H1 (cell line): Measurements from ENCODE around the gene STT3B. TPM values are rescaled to one million over a fixed set of nuclear protein-coding genes. Genes with fewer than 3 reads are reported as not detected.

Source experiments
- CHD7 ChIP-seq: fragments of 300-600 bp; sonication (generic); IDR thresholded peaks from 2 replicates; pipeline ENCODE4 v1.7.1; 2012; ENCODE audit warnings: low read length, moderate library complexity, mild to moderate bottlenecking, inconsistent platforms; ENCODE audit not compliant: insufficient replicate concordance
- GABPA ChIP-seq: IDR thresholded peaks from 2 replicates; pipeline ENCODE4 v1.6.1; 2011; ENCODE audit warnings: mild to moderate bottlenecking, low read length, moderate library complexity, borderline replicate concordance; ENCODE audit not compliant: insufficient read depth
- PHF8 ChIP-seq: fragments of 200-600 bp; sonication (generic); conservative IDR thresholded peaks from 2 replicates; pipeline ENCODE4 v1.7.1; 2012; ENCODE audit warnings: low read depth, mild to moderate bottlenecking, inconsistent platforms, low read length, moderate library complexity
- SIX5 ChIP-seq: IDR thresholded peaks from 2 replicates; pipeline ENCODE4 v1.6.1; 2011; ENCODE audit warnings: mild to moderate bottlenecking, low read depth, low read length
- polyA plus RNA-seq, 7 experiments: library from polyadenylated mRNA; depleted of rRNA in 3 of 7; stranded (reverse) in 5 of 7; unstranded in 2 of 7; fragments of >200 nt in 5 of 7; fragments of 200-250 nt in 2 of 7; gene quantifications; 1 replicate in 5 of 7; 2 replicates in 1 of 7; 4 replicates in 1 of 7; pipeline versions ENCODE4 v1.2.1 to v1.2.3, GENCODE V29; 2011 to 2013; ENCODE audit warnings: missing spikeins in 2 of 7, mixed read lengths in 2 of 7
- total RNA-seq: library from RNA; stranded (reverse); fragmentation: NEBNext Ultra II Directional; extraction: Animal tissue kit (Norgen Biotek cat#: 25700); gene quantifications from 2 replicates; pipeline ENCODE4 v1.2.1, GENCODE V29; 2021

Gene STT3B
- total and polyA plus RNA-seq, 2 of the 8 experiments (the other 6 are each of a cell fraction or from before 2014, with no cell fraction given): 43.5 to 134 TPM

DNA sequence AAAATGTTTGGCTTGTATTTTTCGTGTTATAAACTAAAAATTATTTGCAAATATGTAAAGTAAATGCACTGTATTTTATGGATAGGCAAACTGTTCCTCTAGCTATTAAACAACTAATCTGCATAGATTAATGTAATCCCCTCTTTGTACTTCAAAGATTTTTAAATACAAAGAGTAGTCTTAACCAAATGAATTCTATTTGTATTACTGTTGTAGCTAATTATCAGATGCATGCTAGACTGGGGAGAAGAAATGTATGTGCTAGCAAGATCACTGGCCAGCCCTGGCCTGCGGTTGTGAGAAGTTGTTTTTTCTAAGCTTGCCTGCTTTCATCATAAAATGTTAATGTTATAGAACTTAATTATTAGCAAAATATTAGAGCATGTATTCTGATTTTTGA, 92.6 kb downstream of the STT3B start (continued):
- peak; percentile 77 for TF ChIP-seq CHD7
- no peak for TF ChIP-seq GABPA
- no peak for TF ChIP-seq SIX5
- no peak for TF ChIP-seq PHF8
